GM13977 (cell line): Measurements from ENCODE around the gene B3GNT9.
A peak's percentile ranks its signal among the peaks of the same experiment; 100 is the strongest.

ENCODE experiments used
- DNase-seq: peaks from one replicate; pipeline ENCODE4 v3.0.0; 2012; ENCODE audit warnings: low spot score
- CTCF ChIP-seq: IDR thresholded peaks from 2 replicates; pipeline ENCODE4 v1.5.1; 2012; ENCODE audit warnings: mild to moderate bottlenecking, control low read depth; ENCODE audit not compliant: insufficient read depth; ENCODE audit errors: extremely low read depth, missing control alignments
- in situ Hi-C: fragments of 300-500 bp; cut with MboI; formaldehyde crosslinking; loops from one replicate; pipeline ENCODE4 v1.12.0; 2022; ENCODE audit warnings: low sequenced_read_pairs, low pct_unique_long_range_greater_than_20kb, mixed read lengths, inconsistent platforms; ENCODE audit not compliant: unreplicated experiment

The B3GNT9 gene

GRCh38 chr16:67163999-67164558 lies 13.3 kb upstream of the B3GNT9 start:
- TF ChIP-seq CTCF = no peak
- no peak for DNase-seq
- in situ Hi-C loops = no loop called here

GRCh38 chr16:67163164-67163998 lies 12.6 kb upstream of the B3GNT9 start:
- DNase-seq = peak; percentile 75
- in situ Hi-C loops = no loop called here
- no peak for TF ChIP-seq CTCF

- no peak for TF ChIP-seq CTCF
- no peak for DNase-seq
- in situ Hi-C loops = no loop called here
These were observed 11.8 kb upstream of the B3GNT9 start for GRCh38 chr16:67162506-67163163.

GRCh38 chr16:67161595-67162058 lies 10.8 kb upstream of the B3GNT9 start:
- DNase-seq = no peak
- in situ Hi-C loops = no loop called here
- no peak for TF ChIP-seq CTCF

- in situ Hi-C loops = loop anchor here (10.0 kb wide), 1 partner anchor 144 kb away; no protein-coding TSS in a partner anchor
These were observed 8.1 kb upstream of the B3GNT9 start for GRCh38 chr16:67158637-67159600.

More at GRCh38 chr16:67158637-67159600, 8.1 kb upstream of the B3GNT9 start:
- DNase-seq = peak; percentile 87
- no peak for TF ChIP-seq CTCF
